ENCODE data around the gene LIF.
"Not testable (repeated sequence)": the region's sequence is repeated elsewhere in the genome, so short reads cannot be mapped to it uniquely, and the experiment has no call there.

The LIF gene

DNA sequence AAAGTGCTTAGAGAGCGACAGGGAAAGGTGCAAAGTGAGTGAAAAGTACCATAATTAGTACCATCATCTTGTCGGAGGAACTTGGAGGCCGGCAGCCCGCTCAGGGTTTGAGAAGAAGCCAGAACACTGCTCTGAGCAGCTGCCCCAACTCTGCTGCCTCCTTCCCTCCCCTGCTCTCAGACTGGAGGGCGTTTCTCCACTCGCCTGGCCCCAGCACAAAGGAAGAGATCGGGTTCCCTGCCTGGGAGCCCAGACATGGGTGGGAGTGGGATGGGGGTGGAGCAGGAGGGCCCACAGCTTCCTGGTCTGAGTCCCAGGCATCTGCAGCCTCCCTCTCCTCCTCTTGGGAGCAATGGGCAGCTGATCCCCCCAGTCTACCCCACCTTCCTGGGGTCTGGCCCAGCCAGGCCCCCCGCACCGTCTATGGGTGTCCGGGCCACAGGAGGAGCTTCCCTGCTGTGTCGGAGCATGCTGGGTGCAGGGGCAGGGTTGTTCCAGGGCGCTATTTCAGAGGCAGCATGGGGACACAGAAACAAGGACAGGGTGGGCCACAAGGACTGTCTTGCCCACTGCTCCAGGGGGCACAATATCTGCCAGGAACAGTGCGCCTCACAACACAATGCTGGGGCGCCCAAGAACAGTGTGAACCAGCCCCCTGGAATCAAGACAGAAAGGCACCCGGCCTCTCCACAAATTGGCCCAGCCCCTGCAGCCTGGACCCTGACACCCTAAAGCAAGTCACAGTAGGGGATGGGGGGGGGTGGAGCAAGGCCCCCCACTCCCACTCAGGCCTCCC, 4.8 kb downstream of the LIF start:
- no peak for DNase-seq

DNA sequence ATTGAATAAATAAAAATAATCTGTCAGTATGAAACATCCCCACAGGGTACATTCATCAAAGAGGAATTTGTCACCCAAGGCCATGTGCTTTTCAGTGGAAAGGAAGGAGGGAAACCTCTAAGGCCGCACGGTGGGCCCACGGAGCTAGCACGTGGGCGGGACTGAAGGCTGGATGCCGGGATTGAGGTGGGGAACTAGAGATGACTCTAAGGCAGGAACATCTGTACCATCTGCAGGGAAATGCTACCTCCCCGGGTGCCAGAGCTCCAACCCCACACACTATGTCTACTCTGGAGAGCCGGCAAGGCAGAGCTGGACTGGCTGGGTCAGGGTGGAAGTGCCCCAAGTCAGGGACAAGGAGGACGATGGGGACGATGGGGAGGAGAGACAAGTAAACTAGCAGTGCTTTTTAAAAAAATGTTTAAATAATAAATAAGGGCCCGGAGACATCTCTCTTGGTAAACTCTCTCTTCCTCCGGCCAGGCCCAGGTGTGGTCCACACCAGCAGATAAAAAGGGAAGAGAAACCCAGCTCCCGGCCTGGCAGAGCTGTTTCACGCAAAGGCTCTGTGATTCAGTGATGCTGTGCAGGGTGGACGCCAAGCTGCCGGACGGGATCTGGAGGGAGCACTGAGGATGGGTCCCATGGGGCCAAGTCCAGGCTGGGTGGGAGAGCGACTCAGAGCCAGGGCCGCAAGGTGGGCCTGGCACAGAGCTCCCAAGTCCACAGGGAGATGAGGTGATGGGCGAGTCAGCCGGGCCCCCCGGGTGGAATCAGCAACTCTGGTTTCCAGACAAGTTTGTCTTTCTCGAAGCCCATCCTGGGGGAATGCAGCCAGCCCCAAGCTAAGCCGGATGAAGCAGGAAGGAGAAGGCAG, 5.8 kb downstream of the LIF start:
- no peak for DNase-seq

DNA sequence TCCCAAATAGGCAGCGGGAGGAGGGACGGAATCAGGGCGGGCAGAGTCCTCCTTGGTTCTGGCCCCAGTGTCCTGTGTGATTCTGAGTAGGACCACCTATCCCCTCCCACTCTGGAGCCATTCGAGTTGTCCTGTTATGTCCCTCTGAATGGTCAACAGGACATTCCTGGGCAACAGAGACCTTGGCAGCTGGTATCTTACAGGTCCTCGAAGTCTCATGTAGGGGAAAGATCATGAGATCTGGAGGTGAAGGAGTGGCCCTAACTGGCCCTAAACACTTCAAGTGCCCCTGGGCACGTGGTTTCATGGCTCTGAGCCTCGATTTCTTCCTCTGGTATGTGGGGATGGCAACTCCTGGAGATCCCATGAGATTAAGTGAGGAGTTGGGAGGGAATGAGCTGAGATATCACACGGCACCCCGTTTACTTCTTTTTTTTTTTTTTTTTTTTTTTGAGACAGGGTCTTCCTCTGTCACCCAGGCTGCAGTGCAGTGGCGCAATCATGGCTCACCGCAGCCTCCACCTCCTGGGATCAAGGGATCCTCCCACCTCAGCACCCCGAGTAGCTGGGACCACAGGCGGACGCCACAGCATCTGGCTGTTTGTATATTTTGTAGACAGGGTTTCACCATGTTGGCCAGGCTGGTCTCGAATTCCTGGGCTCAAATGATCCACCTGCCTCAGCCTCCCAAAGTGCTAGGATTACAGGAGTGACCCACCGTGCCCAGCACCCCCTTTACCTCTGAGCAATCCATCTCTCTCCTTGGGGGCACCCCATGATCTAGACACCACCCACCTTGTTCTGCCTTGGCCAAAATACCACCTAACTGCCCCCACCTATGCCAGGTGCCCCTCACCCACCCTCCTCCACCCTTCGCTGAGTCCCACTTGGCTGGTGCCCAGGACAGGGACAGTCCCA, 6.8 kb downstream of the LIF start:
- no peak for DNase-seq

DNA sequence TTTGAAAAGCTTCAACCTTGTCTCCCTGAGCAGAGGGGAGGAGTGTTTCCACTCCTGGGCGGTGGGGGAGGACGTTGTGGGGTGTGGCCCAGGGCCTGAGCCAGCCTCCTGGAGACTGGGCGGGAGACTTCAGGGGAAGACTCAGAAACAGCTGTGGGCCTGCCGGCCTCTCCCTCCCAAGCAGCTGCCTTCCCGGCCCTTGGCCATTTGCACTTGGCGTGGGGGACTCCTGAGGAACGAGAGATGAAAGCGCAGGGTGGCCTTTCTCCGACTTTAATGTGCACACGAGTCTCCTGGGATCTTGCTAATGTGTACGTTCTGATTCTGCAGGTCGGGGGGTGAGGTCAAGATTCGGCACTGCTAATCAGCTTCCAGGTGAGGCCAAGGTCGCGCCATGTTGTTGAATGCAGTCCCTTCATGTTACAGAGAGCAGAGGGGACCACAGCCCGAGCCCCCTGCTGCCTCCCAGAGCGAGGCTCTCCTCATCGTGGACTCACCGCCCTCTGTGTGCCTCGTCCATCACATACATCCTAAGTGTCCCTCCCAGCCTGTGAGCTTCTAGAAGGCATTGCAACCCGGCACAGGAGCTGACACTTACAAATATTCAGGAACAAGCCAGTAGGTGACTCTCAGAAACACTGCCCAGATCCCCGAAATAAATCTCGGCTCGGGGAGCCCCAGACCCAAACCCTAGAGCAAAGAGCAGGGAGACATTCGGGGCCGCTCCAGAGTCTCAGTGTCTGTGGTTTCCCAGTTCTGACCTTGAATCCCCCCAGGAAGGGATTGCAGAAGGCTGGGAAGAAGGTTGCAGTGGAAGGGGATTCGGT, 7.7 kb downstream of the LIF start:
- peak; percentile 72 for DNase-seq

DNA sequence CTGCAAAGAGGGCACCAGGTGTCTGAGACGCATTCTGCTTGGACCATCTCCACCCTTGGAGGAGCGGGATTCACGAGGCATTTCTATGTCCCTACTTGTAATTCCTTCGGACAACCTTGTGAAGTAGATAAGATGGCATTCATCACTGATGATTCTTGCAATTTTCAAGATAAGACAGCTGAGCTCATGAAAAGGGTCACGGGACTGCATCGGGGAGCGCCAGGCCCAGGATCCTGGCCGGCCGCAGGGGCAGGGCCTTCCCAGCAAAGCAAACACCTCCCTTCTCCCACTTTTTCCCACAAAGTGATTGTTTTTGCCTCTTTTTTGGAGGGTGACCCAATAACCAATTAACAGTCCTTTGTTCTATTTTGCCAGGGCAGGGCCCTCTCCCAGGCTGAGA, 8.4 kb downstream of the LIF start:
- DNase-seq, result no peak

DNA sequence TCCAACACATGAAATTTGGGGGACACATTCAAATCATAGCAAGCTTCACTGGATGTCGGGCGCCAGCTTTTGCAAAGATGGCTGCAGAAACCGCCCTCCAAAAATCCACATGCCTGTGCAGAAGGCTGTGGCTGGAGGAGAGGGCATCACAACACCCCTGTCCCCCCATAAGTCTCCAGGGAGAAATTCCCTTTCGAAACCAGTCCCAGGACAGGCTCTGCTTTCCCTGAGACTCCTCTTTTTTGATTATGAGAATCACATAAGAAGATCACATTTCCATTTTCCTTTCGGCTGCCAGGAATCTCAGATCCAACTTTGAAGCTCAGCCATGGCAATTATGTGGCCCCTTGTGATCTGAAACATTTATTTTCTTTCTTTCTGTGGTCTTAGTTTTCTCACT, 9.7 kb downstream of the LIF start:
- DNase-seq, result no peak

DNA sequence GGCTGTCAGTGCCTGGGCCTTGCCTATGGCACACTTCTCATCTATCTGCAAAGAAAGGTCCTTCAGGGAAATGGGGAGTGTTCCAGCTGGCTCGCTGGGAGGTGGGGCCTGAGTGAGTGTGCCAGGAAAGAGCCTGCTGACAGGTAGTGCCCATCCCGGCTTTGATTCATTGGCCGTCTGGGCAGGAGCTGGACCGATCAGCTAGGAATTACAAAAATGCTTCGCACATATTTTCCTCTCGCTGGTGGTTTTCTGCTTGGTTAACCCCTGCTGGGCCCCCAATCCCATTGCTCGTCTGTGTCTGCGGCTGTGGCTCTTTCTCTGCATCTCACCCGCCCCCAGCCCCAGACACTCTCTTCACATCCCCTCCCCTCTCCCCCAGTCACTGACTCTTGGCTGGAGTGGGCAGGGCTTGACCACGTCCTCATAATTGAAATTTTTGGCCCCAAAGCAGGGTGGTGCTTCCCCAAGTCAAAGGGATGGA, 10.8 kb downstream of the LIF start:
- DNase-seq, result peak; percentile 73

DNA sequence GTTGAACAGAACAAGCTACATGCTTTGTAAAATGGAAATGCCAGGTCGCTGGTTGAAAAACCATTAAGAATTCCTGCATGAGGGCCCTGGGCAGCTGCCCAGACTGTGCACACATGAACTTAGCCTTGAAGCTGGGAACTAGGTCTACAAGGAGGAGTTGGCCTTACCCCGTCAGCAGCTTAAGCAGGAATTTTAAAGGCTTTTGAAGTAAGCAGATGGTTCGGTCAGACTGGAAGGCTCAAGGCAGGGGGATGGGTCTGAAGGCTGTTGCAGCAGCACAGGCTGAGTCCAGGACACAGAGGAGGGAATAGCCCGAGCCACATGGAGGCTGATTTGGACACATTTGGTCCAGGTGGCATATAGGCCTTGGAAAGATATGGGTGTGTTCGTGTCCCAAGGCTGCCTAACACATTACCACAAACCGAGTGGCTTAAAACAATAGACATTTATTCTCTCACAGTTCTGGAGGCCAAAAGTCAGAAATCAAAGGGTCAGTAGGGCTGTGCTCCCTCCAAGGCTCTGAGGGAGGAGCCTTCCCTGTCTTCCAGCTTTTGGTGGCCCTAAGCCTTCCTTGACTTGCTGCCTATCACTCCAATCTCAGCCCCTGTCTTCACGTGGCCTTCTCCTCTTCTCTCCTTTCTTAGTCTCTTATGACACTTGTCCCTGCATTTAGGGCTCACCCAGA, 11.6 kb downstream of the LIF start:
- peak; percentile 66 for DNase-seq

DNA sequence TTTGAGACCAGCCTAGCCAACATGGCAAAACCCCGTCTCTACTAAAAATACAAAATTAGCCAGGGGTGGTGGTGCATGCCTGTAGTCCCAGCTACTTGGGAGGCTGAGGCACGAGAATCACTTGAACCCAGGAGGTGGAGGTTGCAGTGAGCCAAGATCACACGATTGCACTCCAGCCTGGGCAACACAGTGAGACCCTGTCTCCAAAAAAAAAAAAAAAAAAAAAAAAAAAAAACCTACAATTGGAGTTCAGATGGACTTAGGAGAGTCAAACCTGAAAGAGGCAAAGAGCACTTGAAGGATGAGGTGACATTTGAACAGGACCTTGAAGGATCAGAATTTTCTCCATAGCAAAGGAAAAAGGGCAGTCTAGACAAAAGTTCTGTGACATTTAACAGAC, 12.2 kb downstream of the LIF start:
- DNase-seq, result not testable (repeated sequence)

DNA sequence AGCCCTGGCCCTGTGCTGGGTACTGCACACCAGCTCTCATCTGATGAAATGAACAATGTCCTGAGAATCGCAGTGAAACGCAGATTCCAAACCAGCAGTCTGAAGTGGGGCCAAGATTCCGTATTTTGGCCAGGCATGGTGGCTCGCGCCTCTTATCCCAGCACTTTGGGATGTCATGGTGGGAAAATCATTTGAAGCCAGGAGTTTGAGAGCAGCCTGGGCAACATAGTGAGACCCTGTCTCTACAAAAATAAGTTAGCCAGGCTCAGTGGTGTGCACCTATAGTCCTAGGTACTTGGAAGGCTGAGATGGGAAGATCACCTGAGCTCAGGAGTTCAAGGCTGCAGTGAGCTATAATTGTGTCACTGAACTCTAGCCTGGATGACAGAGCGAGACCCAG, 13.0 kb downstream of the LIF start:
- DNase-seq, result no peak

DNA sequence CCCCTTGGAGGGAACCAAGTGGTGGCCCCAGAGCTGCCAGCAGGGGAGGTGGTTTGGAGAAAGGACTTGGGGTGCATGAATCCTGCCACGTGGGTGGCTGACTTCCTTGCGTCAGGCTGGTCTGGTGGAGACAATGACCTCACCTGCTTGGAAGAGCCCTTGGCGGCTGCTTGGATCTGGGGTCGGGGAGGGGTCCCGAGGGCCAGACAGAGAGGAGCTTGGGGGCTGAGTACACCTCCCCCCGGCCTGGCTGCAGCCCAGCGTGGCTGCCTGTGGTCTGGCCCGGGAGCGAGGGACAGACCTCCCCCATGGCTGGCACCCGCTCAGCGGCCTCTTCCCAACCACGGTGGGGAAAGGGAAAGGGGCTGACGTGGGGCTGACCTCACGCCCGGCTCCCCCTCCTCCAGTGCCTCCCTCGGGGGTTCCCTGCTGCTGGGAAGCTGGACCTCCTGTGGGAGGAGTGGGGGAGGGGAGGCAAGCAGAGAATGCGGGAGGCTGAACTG, 13.8 kb downstream of the LIF start:
- no peak for DNase-seq

DNA sequence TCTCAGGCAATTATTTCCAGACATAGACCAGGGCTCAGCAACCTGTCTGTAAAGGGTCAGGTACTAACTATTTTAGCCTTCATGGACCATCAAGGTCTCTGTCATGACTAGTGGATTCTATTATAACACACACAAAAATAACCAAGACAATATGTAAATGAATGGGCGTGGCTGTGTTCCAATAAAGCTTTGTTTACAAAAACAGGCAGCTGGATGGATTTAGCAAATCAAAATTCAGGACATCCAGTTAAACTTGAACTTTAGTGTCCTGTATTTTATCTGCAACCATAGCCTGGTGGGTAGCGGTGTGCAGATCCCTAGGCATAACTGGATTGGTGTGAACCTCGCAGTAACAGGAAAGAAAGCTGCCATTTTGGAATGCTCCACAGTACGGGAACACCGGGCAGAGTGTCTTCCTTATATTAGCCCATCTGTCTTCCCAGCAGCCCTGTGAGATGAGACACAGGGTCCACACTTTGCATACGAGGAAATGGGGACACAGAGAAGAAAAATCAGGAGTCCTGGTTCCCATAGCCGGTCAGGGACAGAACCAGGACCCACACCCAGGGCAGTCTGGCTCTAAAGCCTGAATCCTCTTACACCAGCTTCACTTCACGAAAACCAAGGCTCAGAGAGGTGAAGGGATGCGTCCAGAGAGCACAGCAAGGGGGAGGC, 15.6 kb downstream of the LIF start:
- DNase-seq, result no peak

DNA sequence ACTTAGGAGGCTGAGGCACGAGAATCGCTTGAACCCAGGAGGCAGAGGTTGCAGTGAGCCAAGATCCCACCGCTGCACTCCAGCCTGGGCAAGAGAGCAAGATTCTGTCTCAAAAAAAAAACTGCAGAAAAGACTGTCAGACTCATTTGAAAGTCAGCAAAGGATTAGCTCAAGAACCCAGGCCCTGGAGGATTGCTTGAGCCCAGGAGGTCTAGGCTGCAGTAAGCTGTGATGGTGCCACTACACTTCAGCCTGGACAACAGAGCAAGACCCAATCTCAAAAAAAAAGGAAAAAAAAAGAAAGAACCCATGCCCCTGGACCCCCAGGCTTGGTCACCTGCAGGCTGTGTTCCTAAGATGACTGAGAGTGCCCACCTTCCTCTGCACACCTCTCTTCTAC, 16.2 kb downstream of the LIF start:
- no peak for DNase-seq

DNA sequence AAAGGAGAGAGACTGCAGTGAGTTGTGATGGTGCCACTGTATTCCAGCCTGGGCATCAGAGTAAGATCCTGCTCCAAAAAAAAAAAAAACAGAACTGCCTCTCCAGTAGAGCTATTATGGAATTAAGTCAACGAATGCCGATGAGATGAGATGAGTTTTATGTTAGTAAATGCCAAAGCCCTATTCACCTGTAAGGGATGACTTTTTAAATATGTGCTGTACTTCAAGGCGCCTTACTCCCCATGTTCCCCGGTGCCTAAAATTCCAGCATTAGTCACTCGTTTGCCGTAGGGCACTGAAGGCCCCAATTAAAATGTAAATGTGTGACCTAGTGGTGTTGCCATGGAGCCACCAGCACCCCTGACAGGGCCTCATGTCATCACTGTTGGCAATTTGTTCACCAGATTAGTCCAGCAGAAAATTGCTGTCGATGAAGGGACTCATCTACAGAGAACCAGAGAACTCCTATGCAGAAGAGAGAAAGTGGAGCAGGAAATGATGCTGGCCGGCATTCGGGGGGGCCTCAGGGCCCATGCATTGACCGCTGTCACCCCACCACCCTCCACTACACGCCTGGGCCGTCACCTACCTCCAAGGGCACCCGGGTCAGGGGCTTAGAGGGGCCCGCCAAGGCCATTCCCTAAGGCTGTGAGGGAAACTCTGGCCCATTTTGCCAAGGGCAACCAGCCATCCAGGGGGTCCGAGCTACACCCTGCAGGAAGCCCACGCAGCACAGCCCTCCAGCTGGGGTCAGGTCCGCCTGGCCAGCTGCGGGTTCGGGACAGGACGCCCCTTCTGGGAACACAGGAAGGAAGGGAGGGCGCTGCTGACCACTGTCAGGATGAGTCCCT, 17.8 kb downstream of the LIF start:
- no peak for DNase-seq

DNA sequence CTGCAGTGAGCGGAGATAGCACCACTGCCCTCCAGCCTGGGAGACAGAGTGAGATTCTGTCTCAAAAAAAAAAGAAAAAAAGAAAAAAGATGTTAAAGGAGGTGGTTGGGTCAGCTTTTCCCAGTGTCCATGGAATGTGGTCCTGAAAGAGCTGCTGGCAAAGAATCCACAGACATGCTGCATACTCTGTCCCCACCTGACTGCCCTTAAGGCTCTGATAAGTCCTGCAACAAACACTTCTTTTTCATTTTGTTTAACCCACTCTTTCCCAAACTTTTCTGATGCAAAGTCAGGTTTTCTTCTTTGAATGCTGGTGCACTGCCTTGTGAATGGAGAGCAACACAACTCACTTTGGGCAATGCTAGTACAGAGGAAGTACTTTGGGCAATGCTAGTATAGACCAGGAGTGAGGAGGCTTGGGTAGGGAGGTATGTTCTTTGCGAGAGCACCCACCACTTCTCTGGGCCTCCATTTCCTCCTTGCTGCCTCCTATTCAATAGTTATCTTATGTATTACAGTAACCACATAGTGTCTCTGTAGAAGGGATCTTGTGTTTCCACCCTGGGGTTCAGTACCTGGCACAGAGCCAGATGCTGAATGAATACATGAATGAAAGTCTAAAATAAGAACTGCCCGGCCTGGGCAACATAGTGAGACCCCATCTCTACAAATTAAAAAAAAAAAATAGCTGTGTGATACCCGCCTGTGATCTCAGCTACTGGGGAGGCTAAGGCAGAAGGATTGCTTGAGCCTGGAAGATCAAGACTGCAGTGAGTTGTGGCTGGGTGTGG, 18.9 kb downstream of the LIF start:
- DNase-seq, result no peak

DNA sequence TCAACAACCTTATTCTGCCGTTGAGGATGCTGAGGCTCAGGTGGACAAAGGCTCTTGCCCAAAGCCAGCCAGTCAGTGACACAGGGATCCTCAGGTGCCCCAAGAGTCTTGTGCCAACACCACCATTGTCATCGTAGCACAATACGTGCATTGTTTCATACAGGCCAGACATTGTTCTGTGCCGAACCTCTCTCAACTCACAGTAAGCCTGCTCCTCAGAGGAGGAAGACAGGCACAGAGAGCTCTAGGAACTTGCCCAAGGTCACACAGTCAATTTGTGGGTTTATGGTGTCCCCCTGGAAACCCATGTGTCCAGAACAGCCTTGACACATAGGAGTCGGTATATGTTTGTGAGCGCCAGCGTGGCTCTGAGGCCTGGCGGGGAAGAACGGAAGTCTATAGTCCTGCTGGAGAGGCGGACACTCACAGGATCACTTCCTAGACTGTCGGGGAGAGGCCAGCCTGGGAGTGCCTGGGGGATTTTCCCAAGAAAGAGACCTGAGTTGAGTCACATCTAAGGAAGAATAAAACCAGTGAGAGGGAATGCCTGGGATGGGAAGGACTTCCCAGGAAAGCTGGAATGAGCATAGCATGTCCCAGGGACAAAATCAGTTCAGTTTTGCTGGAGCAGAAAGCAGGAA, 20.2 kb downstream of the LIF start:
- no peak for DNase-seq

DNA sequence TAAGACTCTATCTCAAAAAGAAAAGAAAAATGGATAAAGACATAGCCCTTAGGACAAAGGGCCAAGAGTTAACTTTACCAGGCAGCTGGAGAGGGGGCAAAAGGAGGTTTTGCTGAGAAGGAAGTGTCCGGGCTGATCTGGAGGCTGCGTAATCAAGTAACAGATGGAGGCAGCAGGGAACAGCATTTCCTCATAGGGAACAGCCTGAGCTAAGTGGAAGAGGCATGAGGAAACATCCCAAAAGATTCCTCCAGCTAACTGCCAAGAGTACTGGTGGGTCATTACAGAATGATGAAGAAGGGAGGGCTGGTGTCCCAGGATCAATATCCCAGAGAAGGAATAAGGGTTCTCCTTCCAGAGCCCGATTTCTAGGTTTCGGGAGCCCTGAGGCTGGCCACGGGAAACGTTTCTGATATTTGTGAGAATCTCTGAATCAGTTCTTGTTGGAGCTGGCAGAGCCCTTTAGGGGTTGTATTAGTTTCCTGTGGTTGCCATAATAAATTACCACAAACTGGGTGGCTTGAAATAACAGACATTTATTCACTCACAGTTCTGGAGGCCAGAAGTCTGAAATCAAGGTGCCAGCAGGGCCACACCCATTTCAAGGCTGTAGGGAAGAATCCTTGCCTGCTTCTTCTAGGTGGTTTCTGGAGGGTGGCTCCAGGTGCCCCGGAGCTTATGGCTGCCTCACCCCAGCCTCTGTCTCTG, 21.2 kb downstream of the LIF start:
- DNase-seq, result no peak

Data from right forelimb (tissue), 1 donor.